Mesendoderm (in vitro differentiated cells): ENCODE measurements around the gene HNRNPH2.

ENCODE experiments used
- DNase-seq: peaks from one replicate; pipeline ENCODE4 v3.0.0; 2013
- H2AK5ac ChIP-seq: 2 replicates; pipeline ENCODE4 v1.6.1; 2013; ENCODE audit warnings: low read length, inconsistent platforms
- H2BK120ac ChIP-seq: 2 replicates; pipeline ENCODE4 v1.6.1; 2013; ENCODE audit warnings: low read depth, mild to moderate bottlenecking, low read length, moderate library complexity, mixed read lengths
- H2BK15ac ChIP-seq: replicated peaks from 2 replicates; pipeline ENCODE4 v1.6.1; 2013; ENCODE audit warnings: low read depth, mild to moderate bottlenecking, moderate library complexity
- H2BK5ac ChIP-seq: 2 replicates; pipeline ENCODE4 v1.6.1; 2013; ENCODE audit warnings: low read length, inconsistent platforms
- H3K18ac ChIP-seq: 2 replicates; pipeline ENCODE4 v1.6.1; 2013; ENCODE audit warnings: mild to moderate bottlenecking, low read length, mixed read lengths
- H3K23ac ChIP-seq: one replicate; pipeline ENCODE4 v1.6.1; 2013; ENCODE audit warnings: low read length
- H3K27ac ChIP-seq: 2 replicates; pipeline ENCODE4 v1.5.1; 2013; ENCODE audit warnings: low read depth, mild to moderate bottlenecking, inconsistent platforms, low read length, moderate library complexity
- H3K27me3 ChIP-seq: 2 replicates; pipeline ENCODE4 v1.6.1; 2013; ENCODE audit warnings: low read length, control low read depth, mild to moderate bottlenecking, inconsistent platforms; ENCODE audit not compliant: insufficient read depth, poor library complexity
- H3K36me3 ChIP-seq: 2 replicates; pipeline ENCODE4 v1.6.1; 2013; ENCODE audit warnings: low read length, inconsistent platforms; ENCODE audit not compliant: control insufficient read depth, insufficient read depth
- H3K4ac ChIP-seq: one replicate; pipeline ENCODE4 v1.6.1; 2013; ENCODE audit warnings: low read depth, mild to moderate bottlenecking, low read length, moderate library complexity
- H3K4me1 ChIP-seq: 2 replicates; pipeline ENCODE4 v1.6.1; 2013; ENCODE audit warnings: low read depth, low read length, inconsistent platforms; ENCODE audit not compliant: control insufficient read depth
- H3K4me2 ChIP-seq: 2 replicates; pipeline ENCODE4 v1.6.1; 2013; ENCODE audit warnings: low read length
- H3K4me3 ChIP-seq: 2 replicates; pipeline ENCODE4 v1.5.1; 2013; ENCODE audit warnings: mild to moderate bottlenecking, low read length
- H3K56ac ChIP-seq: one replicate; pipeline ENCODE4 v1.6.1; 2013; ENCODE audit warnings: low read length
- H3K79me1 ChIP-seq: 2 replicates; pipeline ENCODE4 v1.6.1; 2013; ENCODE audit warnings: low read length, inconsistent platforms
- H3K79me2 ChIP-seq: 2 replicates; pipeline ENCODE4 v1.6.1; 2013; ENCODE audit warnings: mild to moderate bottlenecking, low read length; ENCODE audit not compliant: control insufficient read depth, insufficient read depth
- H3K9ac ChIP-seq: 2 replicates; pipeline ENCODE4 v1.6.1; 2013; ENCODE audit warnings: low read length, inconsistent platforms
- H4K5ac ChIP-seq: one replicate; pipeline ENCODE4 v1.6.1; 2013; ENCODE audit warnings: low read length
- H4K8ac ChIP-seq: one replicate; pipeline ENCODE4 v1.6.1; 2013; ENCODE audit warnings: low read depth, mild to moderate bottlenecking, control low read depth, low read length, moderate library complexity
- WGBS: extraction: QIAGEN DNeasy Blood & Tissue Kit; methylation state at CpG from one replicate; pipeline ENCODE4 v1.1.7; 2013; ENCODE audit warnings: low lambda C conversion rate, missing lambda C conversion rate; ENCODE audit not compliant: insufficient coverage; ENCODE audit errors: extremely low coverage; 5-methylcytosine and 5-hydroxymethylcytosine counted together

Gene HNRNPH2

DNA sequence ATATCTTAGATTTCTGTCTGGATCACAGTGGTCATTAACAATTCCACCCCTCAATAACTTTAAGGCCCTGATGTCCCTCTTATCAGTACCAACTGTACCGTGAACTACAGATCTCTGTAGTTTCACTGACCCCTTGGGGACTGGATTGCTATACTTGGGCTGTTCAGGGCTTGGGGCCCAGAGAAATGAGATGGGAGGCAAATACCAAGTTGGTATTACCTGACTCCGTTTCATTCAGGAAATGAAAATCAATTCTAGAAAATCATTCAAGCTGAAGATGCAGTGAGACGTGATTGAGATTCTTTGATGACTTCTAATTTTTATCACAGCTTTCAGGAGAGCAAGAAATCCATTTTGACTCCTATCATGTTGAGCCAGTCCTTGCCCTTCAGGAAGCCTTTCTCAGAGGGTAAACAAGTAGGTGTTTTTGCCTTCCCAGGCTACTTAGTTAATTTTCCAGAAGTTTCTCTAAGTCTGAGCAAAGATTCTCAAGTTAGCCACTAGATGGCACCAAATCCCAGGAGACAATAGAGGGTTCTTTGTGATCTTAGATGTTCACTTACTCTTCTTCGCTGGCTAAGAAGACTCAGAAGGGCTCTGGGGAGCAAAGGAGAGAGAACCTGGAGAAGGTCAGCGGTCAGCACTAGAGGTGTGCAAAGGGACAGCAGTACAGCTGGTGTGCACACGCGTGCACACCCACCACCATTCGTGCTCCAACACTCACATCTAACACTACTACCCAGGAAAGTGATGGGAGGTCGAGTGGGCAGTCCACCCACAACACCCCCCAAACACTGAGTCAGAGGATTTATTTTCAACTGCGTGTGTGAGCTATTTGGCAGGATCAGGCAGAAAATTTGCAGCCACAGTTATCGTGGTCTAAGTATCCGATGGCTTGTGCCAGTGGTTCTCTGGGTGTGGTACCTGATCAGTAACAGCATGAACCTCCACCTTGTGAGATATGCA, 7.4 kb downstream of the HNRNPH2 start:
- H3K23ac ChIP-seq: no peak overlapping the region
- H3K4me1 ChIP-seq: no peaks in the 10 kb centered on the region
- peaks cover 11% of the 10 kb centered on the region for H3K79me2 ChIP-seq
- H3K27me3 ChIP-seq: no peaks in the 10 kb centered on the region
- no peaks in the 10 kb centered on the region for H3K36me3 ChIP-seq
- H2AK5ac ChIP-seq: no peak overlapping the region
- H3K4ac ChIP-seq: peak overlapping the region; percentile 31
- H3K27ac ChIP-seq: no peak overlapping the region
- H3K56ac ChIP-seq: peak overlapping the region; percentile 50
- H3K4me2 ChIP-seq: no peak overlapping the region
- H2BK120ac ChIP-seq: no peak overlapping the region
- H4K8ac ChIP-seq: no peak overlapping the region
- H3K18ac ChIP-seq: no peak overlapping the region
- no peak overlapping the region for H2BK15ac ChIP-seq
- no peak overlapping the region for H2BK5ac ChIP-seq
- peak overlapping the region; percentile 48 for H3K9ac ChIP-seq
- no peak overlapping the region for H3K4me3 ChIP-seq
- WGBS: no CpG with 5 or more reads among the region's 12 CpGs
- DNase-seq: peak; percentile 80
- H4K5ac ChIP-seq: no peak overlapping the region
- peaks cover 2% of the 10 kb centered on the region for H3K79me1 ChIP-seq

DNA sequence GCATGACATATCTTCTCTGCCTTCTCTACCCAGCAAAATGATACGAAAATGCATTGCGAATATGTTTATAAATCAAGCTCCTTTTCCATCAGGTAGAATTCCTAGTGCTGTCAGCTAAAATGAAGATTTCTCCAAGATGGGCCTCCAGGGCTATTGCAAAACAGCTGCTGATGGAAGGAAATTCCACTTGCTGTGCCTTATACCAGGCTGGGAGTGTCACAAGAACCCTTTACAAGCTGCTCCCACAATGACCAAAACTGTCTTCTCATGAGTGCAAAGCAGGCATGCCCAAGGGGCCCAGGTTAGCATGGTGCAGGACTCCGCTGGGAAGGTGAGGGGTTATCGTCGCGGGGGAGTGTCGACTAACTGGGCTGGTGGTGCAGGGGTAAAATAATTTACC, 8.7 kb downstream of the HNRNPH2 start:
- Histone ChIP-seq H3K18ac (no peak overlapping the region), H2BK120ac (no peak overlapping the region), H3K56ac (peak overlapping the region; percentile 10), H3K4ac (no peak overlapping the region), H3K9ac (no peak overlapping the region), H4K8ac (no peak overlapping the region), H3K79me2 (peaks cover 6% of the 10 kb centered on the region), H3K36me3 (no peaks in the 10 kb centered on the region), H3K27ac (no peak overlapping the region), H3K79me1 (peaks cover 2% of the 10 kb centered on the region), H3K4me2 (no peak overlapping the region), H4K5ac (no peak overlapping the region), H2BK15ac (no peak overlapping the region), H2AK5ac (no peak overlapping the region), H3K27me3 (no peaks in the 10 kb centered on the region), H2BK5ac (no peak overlapping the region), H3K4me1 (no peaks in the 10 kb centered on the region), H3K23ac (no peak overlapping the region), H3K4me3 (no peak overlapping the region)
- DNase-seq: no peak
- no CpG with 5 or more reads among the region's 7 CpGs for WGBS

DNA sequence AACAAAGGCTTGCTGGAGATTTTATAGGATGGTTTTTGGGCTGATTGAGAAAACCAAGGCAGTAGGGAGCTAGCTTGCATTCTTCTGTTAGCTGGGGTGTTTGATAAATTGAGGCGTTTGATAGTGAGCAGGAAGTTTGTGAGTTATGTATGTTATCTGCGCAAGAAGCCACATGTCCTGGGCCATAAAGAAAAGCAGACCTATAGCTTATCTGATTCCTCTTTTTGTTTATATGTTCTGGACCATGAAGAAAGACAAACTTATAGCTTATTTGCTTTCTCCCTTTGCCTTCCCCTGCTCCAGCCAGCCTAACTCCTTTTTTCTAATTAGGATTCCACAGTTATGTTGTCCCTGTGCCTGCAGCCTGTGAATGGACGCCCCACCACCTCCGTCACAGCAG, 9.2 kb downstream of the HNRNPH2 start:
- no peak overlapping the region for H3K4ac ChIP-seq
- no peak overlapping the region for H4K8ac ChIP-seq
- no peak overlapping the region for H3K18ac ChIP-seq
- no peak overlapping the region for H3K4me3 ChIP-seq
- H4K5ac ChIP-seq: no peak overlapping the region
- peak overlapping the region; percentile 71 for H3K56ac ChIP-seq
- H3K79me1 ChIP-seq: peaks cover under 1% of the 10 kb centered on the region
- no peaks in the 10 kb centered on the region for H3K27me3 ChIP-seq
- H2AK5ac ChIP-seq: no peak overlapping the region
- no CpG with 5 or more reads among the region's 4 CpGs for WGBS
- H3K79me2 ChIP-seq: peaks cover 1% of the 10 kb centered on the region
- H3K9ac ChIP-seq: no peak overlapping the region
- H2BK5ac ChIP-seq: no peak overlapping the region
- H3K4me2 ChIP-seq: no peak overlapping the region
- no peak overlapping the region for H3K23ac ChIP-seq
- no peak overlapping the region for H3K27ac ChIP-seq
- H2BK15ac ChIP-seq: no peak overlapping the region
- H3K36me3 ChIP-seq: no peaks in the 10 kb centered on the region
- no peak for DNase-seq
- peak overlapping the region; percentile 82 for H2BK120ac ChIP-seq
- no peaks in the 10 kb centered on the region for H3K4me1 ChIP-seq

DNA sequence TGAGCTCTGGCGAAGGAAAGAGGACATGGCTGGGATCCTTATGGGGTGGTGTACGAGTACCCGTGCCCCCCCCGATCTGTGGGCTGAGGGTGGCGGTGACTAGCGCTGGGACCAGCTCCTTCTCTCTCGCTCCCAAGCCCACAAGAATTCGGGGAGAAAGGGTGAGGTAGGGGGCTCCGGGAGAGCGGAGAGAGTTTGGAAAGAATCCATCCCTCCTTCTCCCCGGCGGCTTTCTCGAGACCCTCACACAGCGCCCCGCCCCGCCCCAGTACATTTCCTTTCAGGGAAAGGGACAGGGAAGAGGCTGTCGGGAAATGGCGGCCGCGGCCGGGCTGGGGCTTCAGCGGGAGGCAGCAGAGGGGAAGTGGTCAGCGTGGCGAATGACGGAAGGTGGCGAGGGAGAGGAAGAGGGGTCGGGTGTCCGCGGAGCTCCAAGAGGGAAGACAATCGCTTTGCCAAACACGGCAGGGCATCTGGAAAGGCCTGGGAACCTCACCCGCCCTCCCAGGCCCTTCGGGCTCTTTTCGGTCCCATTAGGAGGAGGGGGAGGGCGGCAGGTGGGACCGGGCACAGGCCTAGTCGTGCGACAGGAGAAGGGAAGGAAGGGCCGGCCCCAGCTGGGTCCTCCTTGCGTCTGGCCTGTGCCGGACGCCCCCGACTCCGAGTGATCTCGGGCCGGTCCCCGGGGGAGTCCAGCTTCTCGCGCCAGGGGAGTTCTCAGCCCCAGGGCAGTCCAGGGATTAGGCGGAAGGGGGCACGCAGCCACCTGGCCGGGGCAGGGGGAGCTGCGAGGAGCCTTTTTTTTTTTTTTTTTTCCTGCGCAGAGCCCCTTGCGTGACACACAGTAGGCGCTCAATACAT, 10.2 kb downstream of the HNRNPH2 start:
- Histone ChIP-seq H3K4me3 (peak overlapping the region; percentile 47), H3K79me2 (no peaks in the 10 kb centered on the region), H3K36me3 (no peaks in the 10 kb centered on the region), H3K79me1 (no peaks in the 10 kb centered on the region), H4K8ac (peak overlapping the region; percentile 70), H3K4me1 (no peaks in the 10 kb centered on the region), H2BK15ac (no peak overlapping the region), H3K9ac (peak overlapping the region; percentile 80), H3K23ac (no peak overlapping the region), H3K27me3 (no peaks in the 10 kb centered on the region), H3K18ac (peak overlapping the region; percentile 89), H4K5ac (no peak overlapping the region), H3K4ac (no peak overlapping the region), H3K56ac (peak overlapping the region; percentile 90), H2BK5ac (peak overlapping the region; percentile 55), H2AK5ac (no peak overlapping the region), H3K27ac (peak overlapping the region; percentile 66), H3K4me2 (peak overlapping the region; percentile 46), H2BK120ac (no peak overlapping the region)
- no CpG with 5 or more reads among the region's 56 CpGs for WGBS
- DNase-seq: peak; percentile 77

DNA sequence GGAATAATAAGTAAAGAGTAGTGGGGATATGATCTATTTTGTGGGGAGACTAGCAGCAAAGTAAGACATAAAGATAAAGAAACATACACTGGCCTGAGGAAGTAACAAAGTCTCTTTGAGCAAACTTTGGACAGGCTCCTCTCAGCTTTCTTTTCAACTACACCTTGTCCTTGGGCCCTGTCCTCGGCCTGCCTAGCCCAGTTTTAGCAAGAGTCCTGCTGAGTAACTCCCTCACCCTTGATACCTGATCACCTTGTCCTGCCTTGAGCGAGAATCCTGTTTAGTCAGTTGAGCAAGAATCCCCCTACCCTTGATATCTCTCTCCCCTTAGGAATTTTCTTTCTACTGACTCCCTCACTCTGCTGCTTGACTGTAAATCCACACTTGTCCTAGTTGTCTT, 11.5 kb downstream of the HNRNPH2 start:
- Histone ChIP-seq H3K79me1 (no peaks in the 10 kb centered on the region), H2BK5ac (no peak overlapping the region), H3K4me2 (no peak overlapping the region), H4K8ac (no peak overlapping the region), H3K18ac (no peak overlapping the region), H3K27ac (no peak overlapping the region), H3K9ac (no peak overlapping the region), H3K4me3 (no peak overlapping the region), H3K4ac (no peak overlapping the region), H3K27me3 (no peaks in the 10 kb centered on the region), H3K36me3 (no peaks in the 10 kb centered on the region), H3K56ac (no peak overlapping the region), H3K79me2 (no peaks in the 10 kb centered on the region), H3K4me1 (no peaks in the 10 kb centered on the region), H2AK5ac (no peak overlapping the region), H2BK15ac (no peak overlapping the region), H2BK120ac (no peak overlapping the region), H4K5ac (no peak overlapping the region), H3K23ac (no peak overlapping the region)
- WGBS: no CpG with 5 or more reads among the region's 2 CpGs
- DNase-seq: peak; percentile 37
